ENCODE results near the gene CNPPD1. TPM values are rescaled to one million over a fixed set of nuclear protein-coding genes. Genes with fewer than 3 reads are reported as not detected.

Gene CNPPD1
- total and polyA plus RNA-seq, 2 of the 8 experiments (the other 6 are each of a cell fraction or from before 2014, with no cell fraction given), result 32.9 to 35.9 TPM

- no peak for TF ChIP-seq CHD7 (IDR thresholded peaks at IDR 0.05; ENCODE audit: insufficient replicate concordance, low read length)
- TF ChIP-seq NANOG (IDR thresholded peaks at IDR 0.05; ENCODE audit: insufficient read depth, low read depth, low read length, poor library complexity, severe bottlenecking), result peak; percentile 32
- TF ChIP-seq CEBPB (IDR thresholded peaks at IDR 0.05; ENCODE audit: low read depth, low read length), result no peak
- TF ChIP-seq SAP30 (IDR thresholded peaks at IDR 0.05; ENCODE audit: insufficient read depth, insufficient replicate concordance, low read length), result peak; percentile 75
- TF ChIP-seq SIX5 (IDR thresholded peaks at IDR 0.05; ENCODE audit: low read depth, low read length), result no peak
Observed at GRCh38 chr2:219177552-219178376, 1.0 kb upstream of the CNPPD1 start, which contains the start of gene RETREG2 (continued).

All from H1 (cell line).